Fibroblast of lung (primary cell): ENCODE measurements around the gene VAV2. TPM values are rescaled to one million over a fixed set of nuclear protein-coding genes. Genes with fewer than 3 reads are reported as not detected.

Experiments used
- DNase-seq, 2 donors: peaks; one replicate each; pipeline versions ENCODE4 v3.0.0 to v3.0.0-alpha.2; 2010; ENCODE audit warnings: low read depth in 2 of 2
- H2AFZ ChIP-seq: 2 replicates; pipeline ENCODE4 v1.5.1; 2012; ENCODE audit warnings: low read length, control low read depth, inconsistent platforms
- H3K27ac ChIP-seq: 2 replicates; pipeline ENCODE4 v1.5.1; 2011; ENCODE audit warnings: low read length, control low read depth; ENCODE audit not compliant: insufficient read depth
- H3K27me3 ChIP-seq: 2 replicates; pipeline ENCODE4 v1.5.1; 2011; ENCODE audit warnings: mild to moderate bottlenecking, low read length; ENCODE audit not compliant: control insufficient read depth, insufficient read depth
- H3K36me3 ChIP-seq: 2 replicates; pipeline ENCODE4 v1.5.1; 2011; ENCODE audit warnings: low read length; ENCODE audit not compliant: control insufficient read depth, insufficient read depth
- H3K4me1 ChIP-seq: 2 replicates; pipeline ENCODE4 v1.5.1; 2011; ENCODE audit warnings: low read length; ENCODE audit not compliant: control insufficient read depth, insufficient read depth; ENCODE audit errors: extremely low read depth
- H3K4me2 ChIP-seq: 2 replicates; pipeline ENCODE4 v1.5.1; 2011; ENCODE audit warnings: low read length, control low read depth; ENCODE audit not compliant: insufficient read depth; ENCODE audit errors: extremely low read depth
- H3K4me3 ChIP-seq, 4 experiments: fragments of 200-600 bp in 1 of 4; sonication (generic) in 1 of 4; replicated peaks in 1 of 4; 2 replicates each; pipeline ENCODE4 v1.5.1; 2011 to 2016; ENCODE audit warnings: low read length in 4 of 4, low read depth in 3 of 4, mild to moderate bottlenecking in 3 of 4, control low read depth in 2 of 4, inconsistent platforms in 1 of 4, mixed read lengths in 1 of 4; ENCODE audit not compliant: insufficient read depth in 1 of 4; ENCODE audit errors: control extremely low read depth in 1 of 4
- H3K79me2 ChIP-seq: 2 replicates; pipeline ENCODE4 v1.5.1; 2012; ENCODE audit warnings: mild to moderate bottlenecking, low read length, inconsistent platforms; ENCODE audit not compliant: control insufficient read depth, insufficient read depth
- H3K9ac ChIP-seq: 2 replicates; pipeline ENCODE4 v1.5.1; 2011; ENCODE audit warnings: mild to moderate bottlenecking, low read length, control low read depth; ENCODE audit not compliant: insufficient read depth
- H3K9me3 ChIP-seq: 2 replicates; pipeline ENCODE4 v1.5.1; 2012; ENCODE audit warnings: low read depth, low read length; ENCODE audit not compliant: control insufficient read depth, insufficient read depth
- H4K20me1 ChIP-seq: 2 replicates; pipeline ENCODE4 v1.5.1; 2011; ENCODE audit warnings: low read length; ENCODE audit not compliant: control insufficient read depth, insufficient read depth; ENCODE audit errors: extremely low read depth
- CTCF ChIP-seq, 2 donors: IDR thresholded peaks in 1 of 2; conservative IDR thresholded peaks in 1 of 2; 1 replicate in 1 of 2; 2 replicates in 1 of 2; pipeline ENCODE4 v1.5.1; 2011 to 2012; ENCODE audit warnings: low read length in 2 of 2, control low read depth in 1 of 2, inconsistent platforms in 1 of 2, low read depth in 1 of 2, mild to moderate bottlenecking in 1 of 2
- EZH2 ChIP-seq: IDR thresholded peaks from 2 replicates; pipeline ENCODE4 v1.5.1; 2012; ENCODE audit warnings: low read length, control low read depth, mild to moderate bottlenecking; ENCODE audit errors: missing control alignments
- polyA plus RNA-seq, 2 donors: library from polyadenylated mRNA; depleted of rRNA in 1 of 2; stranded (reverse) in 1 of 2; unstranded in 1 of 2; fragments of >200 nt; gene quantifications; 2 replicates each; pipeline ENCODE4 v1.2.1, GENCODE V29; 2011 to 2012; ENCODE audit warnings: missing spikeins in 1 of 2
- total RNA-seq: library from RNA; depleted of rRNA; stranded (reverse); fragments of >200 nt; gene quantifications from 2 replicates; pipeline ENCODE4 v1.2.1, GENCODE V29; 2014

VAV2 gene
- total and polyA plus RNA-seq, 2 donors (not counting 1 experiment from before 2014, with no cell fraction given): 13.7 to 17.7 TPM

GRCh38 chr9:133791735-133792649 is 200.1 kb downstream of the VAV2 start:
- H3K27ac ChIP-seq: no peak overlapping the region

GRCh38 chr9:133791069-133791468 is 201.1 kb downstream of the VAV2 start:
- H3K27ac ChIP-seq: no peak overlapping the region
- H3K36me3 ChIP-seq: peaks cover 14% of the 10 kb centered on the region
- no peak for DNase-seq

More at GRCh38 chr9:133791735-133792649, 200.1 kb downstream of the VAV2 start:
- H2AFZ ChIP-seq: no peak overlapping the region
- TF ChIP-seq EZH2 (no peak), CTCF (conservative IDR thresholded peaks at IDR 0.05 in 1 of 2, IDR thresholded peaks at IDR 0.05 in 1 of 2; ENCODE audit: low read depth in 1 of 2, low read length in 2 of 2) (no peak)
- H3K4me3 ChIP-seq: no peak overlapping the region
- no peaks in the 10 kb centered on the region for H3K4me1 ChIP-seq
- H3K27me3 ChIP-seq: no peaks in the 10 kb centered on the region
- H3K4me2 ChIP-seq: no peak overlapping the region
- peaks cover 14% of the 10 kb centered on the region for H3K36me3 ChIP-seq
- no peak overlapping the region for H3K9ac ChIP-seq
- H3K79me2 ChIP-seq: no peaks in the 10 kb centered on the region
- no peaks in the 10 kb centered on the region for H3K9me3 ChIP-seq
- H4K20me1 ChIP-seq: no peaks in the 10 kb centered on the region
- DNase-seq: no peak

More at GRCh38 chr9:133791069-133791468, 201.1 kb downstream of the VAV2 start:
- Histone ChIP-seq H3K79me2 (no peaks in the 10 kb centered on the region), H3K9me3 (no peaks in the 10 kb centered on the region), H3K4me2 (no peak overlapping the region), H3K4me3 (no peak overlapping the region), H3K9ac (no peak overlapping the region), H2AFZ (no peak overlapping the region), H3K4me1 (no peaks in the 10 kb centered on the region), H4K20me1 (no peaks in the 10 kb centered on the region), H3K27me3 (no peaks in the 10 kb centered on the region)
- TF ChIP-seq CTCF (conservative IDR thresholded peaks at IDR 0.05 in 1 of 2, IDR thresholded peaks at IDR 0.05 in 1 of 2; ENCODE audit: low read depth in 1 of 2, low read length in 2 of 2): no peak
- no peak for TF ChIP-seq EZH2
